Stimulated activated CD8-positive, alpha-beta memory T cell treated with anti-CD3 and anti-CD28 coated beads, Interleukin-4, amount 100 ng/mL, for 48 hours (primary cell): Measurements from ENCODE around the gene LAMA3.
A peak's percentile ranks its signal among the peaks of the same experiment; 100 is the strongest.

ENCODE experiments used
- DNase-seq: peaks from one replicate; pipeline ENCODE4 v3.0.0-alpha.2; 2020

Gene LAMA3

GRCh38 chr18:23827681-23828080 lies 138.4 kb downstream of the LAMA3 start:
- DNase-seq, result no peak

GRCh38 chr18:23828426-23828825 lies 139.2 kb downstream of the LAMA3 start:
- peak; percentile 35 for DNase-seq

- DNase-seq, result no peak
Measured at GRCh38 chr18:23832911-23833310, 143.7 kb downstream of the LAMA3 start.

GRCh38 chr18:23833714-23834113 lies 144.5 kb downstream of the LAMA3 start:
- no peak for DNase-seq

- no peak for DNase-seq
Measured at GRCh38 chr18:23835091-23835490, 145.8 kb downstream of the LAMA3 start.

- no peak for DNase-seq
Measured at GRCh38 chr18:23835506-23835905, 146.3 kb downstream of the LAMA3 start.

GRCh38 chr18:23837591-23837990 lies 148.3 kb downstream of the LAMA3 start:
- DNase-seq, result no peak

- DNase-seq, result no peak
Measured at GRCh38 chr18:23838233-23838632, 149.0 kb downstream of the LAMA3 start.

- no peak for DNase-seq
Measured at GRCh38 chr18:23838801-23839366, 149.6 kb downstream of the LAMA3 start.

- no peak for DNase-seq
Measured at GRCh38 chr18:23842305-23842704, 153.1 kb downstream of the LAMA3 start.

- DNase-seq, result no peak
Measured at GRCh38 chr18:23844991-23845680, 155.9 kb downstream of the LAMA3 start.

- no peak for DNase-seq
Measured at GRCh38 chr18:23845988-23846630, 156.9 kb downstream of the LAMA3 start.

- no peak for DNase-seq
Measured at GRCh38 chr18:23847321-23847986, 158.2 kb downstream of the LAMA3 start.

GRCh38 chr18:23849141-23849540 lies 159.9 kb downstream of the LAMA3 start:
- no peak for DNase-seq

GRCh38 chr18:23850215-23850614 lies 161.0 kb downstream of the LAMA3 start:
- no peak for DNase-seq

GRCh38 chr18:23851470-23852002 lies 162.3 kb downstream of the LAMA3 start:
- DNase-seq, result no peak

GRCh38 chr18:23852236-23853045 lies 163.2 kb downstream of the LAMA3 start:
- no peak for DNase-seq

- no peak for DNase-seq
Measured at GRCh38 chr18:23853448-23854195, 164.4 kb downstream of the LAMA3 start.

GRCh38 chr18:23855721-23856120 lies 166.5 kb downstream of the LAMA3 start:
- DNase-seq, result no peak

- DNase-seq, result no peak
Measured at GRCh38 chr18:23856466-23857163, 167.4 kb downstream of the LAMA3 start.

- no peak for DNase-seq
Measured at GRCh38 chr18:23857164-23857552, 167.9 kb downstream of the LAMA3 start.
